Measurements from ENCODE around the gene OTX1. TPM values are rescaled to one million over a fixed set of nuclear protein-coding genes. Genes with fewer than 3 reads are reported as not detected.

The OTX1 gene
- total and polyA plus RNA-seq, 9 of the 15 experiments (the other 6 are each of a cell fraction or from before 2014, with no cell fraction given) = 0.18 to 7.1 (median 0.58) TPM

DNA sequence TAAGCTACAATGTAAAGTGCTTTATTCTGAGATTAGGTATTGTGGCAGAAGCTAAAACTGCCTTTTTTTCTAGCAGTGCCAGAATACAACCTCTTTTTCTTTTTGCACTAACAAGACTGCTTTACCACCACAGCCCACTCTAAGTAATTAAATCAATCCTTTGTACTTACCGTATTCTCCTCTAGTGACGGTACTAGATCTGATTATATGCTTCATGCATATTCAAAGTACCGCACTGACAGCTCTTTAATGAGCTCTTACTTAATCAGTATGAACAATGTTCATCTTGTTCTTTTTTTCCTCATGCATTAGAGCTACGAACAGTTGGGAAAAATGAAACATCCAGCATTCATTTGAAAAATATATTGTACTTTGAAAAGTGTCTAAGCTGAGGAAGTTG lies 16.1 kb upstream of the OTX1 start (continued):
- TF ChIP-seq, protein P1, sequence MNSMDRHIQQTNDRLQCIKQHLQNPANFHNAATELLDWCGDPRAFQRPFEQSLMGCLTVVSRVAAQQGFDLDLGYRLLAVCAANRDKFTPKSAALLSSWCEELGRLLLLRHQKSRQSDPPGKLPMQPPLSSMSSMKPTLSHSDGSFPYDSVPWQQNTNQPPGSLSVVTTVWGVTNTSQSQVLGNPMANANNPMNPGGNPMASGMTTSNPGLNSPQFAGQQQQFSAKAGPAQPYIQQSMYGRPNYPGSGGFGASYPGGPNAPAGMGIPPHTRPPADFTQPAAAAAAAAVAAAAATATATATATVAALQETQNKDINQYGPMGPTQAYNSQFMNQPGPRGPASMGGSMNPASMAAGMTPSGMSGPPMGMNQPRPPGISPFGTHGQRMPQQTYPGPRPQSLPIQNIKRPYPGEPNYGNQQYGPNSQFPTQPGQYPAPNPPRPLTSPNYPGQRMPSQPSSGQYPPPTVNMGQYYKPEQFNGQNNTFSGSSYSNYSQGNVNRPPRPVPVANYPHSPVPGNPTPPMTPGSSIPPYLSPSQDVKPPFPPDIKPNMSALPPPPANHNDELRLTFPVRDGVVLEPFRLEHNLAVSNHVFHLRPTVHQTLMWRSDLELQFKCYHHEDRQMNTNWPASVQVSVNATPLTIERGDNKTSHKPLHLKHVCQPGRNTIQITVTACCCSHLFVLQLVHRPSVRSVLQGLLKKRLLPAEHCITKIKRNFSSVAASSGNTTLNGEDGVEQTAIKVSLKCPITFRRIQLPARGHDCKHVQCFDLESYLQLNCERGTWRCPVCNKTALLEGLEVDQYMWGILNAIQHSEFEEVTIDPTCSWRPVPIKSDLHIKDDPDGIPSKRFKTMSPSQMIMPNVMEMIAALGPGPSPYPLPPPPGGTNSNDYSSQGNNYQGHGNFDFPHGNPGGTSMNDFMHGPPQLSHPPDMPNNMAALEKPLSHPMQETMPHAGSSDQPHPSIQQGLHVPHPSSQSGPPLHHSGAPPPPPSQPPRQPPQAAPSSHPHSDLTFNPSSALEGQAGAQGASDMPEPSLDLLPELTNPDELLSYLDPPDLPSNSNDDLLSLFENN (IDR thresholded peaks at IDR 0.05; ENCODE audit: low read depth in 2 of 2, low read length in 2 of 2) = no peak
- TF ChIP-seq, protein P2, sequence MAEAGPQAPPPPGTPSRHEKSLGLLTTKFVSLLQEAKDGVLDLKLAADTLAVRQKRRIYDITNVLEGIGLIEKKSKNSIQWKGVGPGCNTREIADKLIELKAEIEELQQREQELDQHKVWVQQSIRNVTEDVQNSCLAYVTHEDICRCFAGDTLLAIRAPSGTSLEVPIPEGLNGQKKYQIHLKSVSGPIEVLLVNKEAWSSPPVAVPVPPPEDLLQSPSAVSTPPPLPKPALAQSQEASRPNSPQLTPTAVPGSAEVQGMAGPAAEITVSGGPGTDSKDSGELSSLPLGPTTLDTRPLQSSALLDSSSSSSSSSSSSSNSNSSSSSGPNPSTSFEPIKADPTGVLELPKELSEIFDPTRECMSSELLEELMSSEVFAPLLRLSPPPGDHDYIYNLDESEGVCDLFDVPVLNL (CRISPR knock-in tag; IDR thresholded peaks at IDR 0.05; ENCODE audit: low read depth) = no peak

DNA sequence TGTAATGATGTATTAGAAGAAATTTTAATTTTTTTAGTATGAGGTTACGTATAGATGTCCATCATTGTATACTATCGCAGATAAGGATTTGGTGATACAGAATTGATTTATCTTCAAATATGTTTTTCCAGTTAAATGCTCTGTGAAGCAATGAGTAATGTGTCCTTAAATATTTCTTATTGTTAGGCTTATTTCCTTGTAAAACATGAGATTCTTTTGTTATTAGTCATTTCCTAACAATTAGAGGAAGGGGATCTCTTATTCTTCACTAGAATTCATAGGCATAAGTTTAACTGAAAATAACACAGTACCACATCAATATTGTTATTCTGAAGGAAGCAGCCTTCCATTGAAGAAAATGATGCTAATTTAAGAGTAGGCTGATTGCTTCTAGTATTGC lies 15.5 kb upstream of the OTX1 start:
- 0 out of 5 replicates have a peak, but pooled peaks cover 0 to under 1% of the 10 kb centered on the region in 2 experiments for H3K4me1 ChIP-seq (replicated peaks in 1 of 2; ENCODE audit: control insufficient read depth in 2 of 2, insufficient read depth in 2 of 2, low read length in 2 of 2)
- CTCF ChIA-PET (ENCODE audit: low intra/inter-chr PET ratio) = no interaction called here
- 92% methylated on average over 2 of the region's 2 CpGs for WGBS (ENCODE audit: insufficient coverage, low coverage, missing lambda C conversion rate)
- no peaks in the 10 kb centered on the region for H3K79me2 ChIP-seq (ENCODE audit: control insufficient read depth, insufficient read depth, low read length)
- POLR2A ChIA-PET = interaction anchor here (1.0 to 1.2 kb wide), 2 partner anchors 10 to 15 kb away, joined by 3 to 6 read pairs; no protein-coding TSS in a partner anchor
- intact Hi-C loops (cut with micrococcal nuclease) = no loop called here
- ATAC-seq (no peak), DNase-seq (ENCODE audit: extremely low read depth in 1 of 4, low spot score in 3 of 4) (no peak), FAIRE-seq (no peak)
- no peaks in the 10 kb centered on the region for H4K20me1 ChIP-seq (replicated peaks; ENCODE audit: control insufficient read depth, insufficient read depth, low read length)
- BruUV-seq (replicated peaks) = no TSS peak
- H3K36me3 ChIP-seq (ENCODE audit: control insufficient read depth, insufficient read depth, low read length) = no peaks in the 10 kb centered on the region
- H3K9ac ChIP-seq (ENCODE audit: insufficient read depth in 1 of 2, low read depth in 2 of 2, low read length in 2 of 2) = no peak overlapping the region
- H3K4me3 ChIP-seq = no peak overlapping the region
- H2AFZ ChIP-seq (ENCODE audit: low read depth, low read length) = no peak overlapping the region
- no peaks in the 10 kb centered on the region for H3K27me3 ChIP-seq (ENCODE audit: control insufficient read depth in 2 of 2, insufficient read depth in 2 of 2, low read length in 2 of 2)
- no peaks in the 10 kb centered on the region for H3K9me3 ChIP-seq (replicated peaks; ENCODE audit: control insufficient read depth, insufficient read depth, low read depth, low read length)
- no peak overlapping the region for H3K27ac ChIP-seq (ENCODE audit: extremely low read depth, low read depth, low read length)
- H3K9me1 ChIP-seq (ENCODE audit: control insufficient read depth, insufficient read depth, low read length) = no peaks in the 10 kb centered on the region
- H3K4me2 ChIP-seq (ENCODE audit: insufficient read depth, low read length) = no peak overlapping the region
- in situ Hi-C loops (cut with MboI) = no loop called here
- TF ChIP-seq, protein P3, sequence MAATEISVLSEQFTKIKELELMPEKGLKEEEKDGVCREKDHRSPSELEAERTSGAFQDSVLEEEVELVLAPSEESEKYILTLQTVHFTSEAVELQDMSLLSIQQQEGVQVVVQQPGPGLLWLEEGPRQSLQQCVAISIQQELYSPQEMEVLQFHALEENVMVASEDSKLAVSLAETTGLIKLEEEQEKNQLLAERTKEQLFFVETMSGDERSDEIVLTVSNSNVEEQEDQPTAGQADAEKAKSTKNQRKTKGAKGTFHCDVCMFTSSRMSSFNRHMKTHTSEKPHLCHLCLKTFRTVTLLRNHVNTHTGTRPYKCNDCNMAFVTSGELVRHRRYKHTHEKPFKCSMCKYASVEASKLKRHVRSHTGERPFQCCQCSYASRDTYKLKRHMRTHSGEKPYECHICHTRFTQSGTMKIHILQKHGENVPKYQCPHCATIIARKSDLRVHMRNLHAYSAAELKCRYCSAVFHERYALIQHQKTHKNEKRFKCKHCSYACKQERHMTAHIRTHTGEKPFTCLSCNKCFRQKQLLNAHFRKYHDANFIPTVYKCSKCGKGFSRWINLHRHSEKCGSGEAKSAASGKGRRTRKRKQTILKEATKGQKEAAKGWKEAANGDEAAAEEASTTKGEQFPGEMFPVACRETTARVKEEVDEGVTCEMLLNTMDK (IDR thresholded peaks at IDR 0.05; ENCODE audit: borderline replicate concordance, insufficient read depth, low read depth, low read length, poor library complexity, severe bottlenecking) = no peak
- no peak for TF ChIP-seq ZNF253 (CRISPR knock-in tag; conservative IDR thresholded peaks at IDR 0.05)
- TF ChIP-seq RBM39 (optimal IDR thresholded peaks at IDR 0.05; ENCODE audit: low read depth, low read length) = no peak
- no peak for TF ChIP-seq XRCC3 (IDR thresholded peaks at IDR 0.05)
- no peak for TF ChIP-seq MIER1 (IDR thresholded peaks at IDR 0.05; ENCODE audit: low read depth)
- no peak for TF ChIP-seq NR4A1 (CRISPR knock-in tag; IDR thresholded peaks at IDR 0.05)
- no peak for TF ChIP-seq NR4A1 (tag; IDR thresholded peaks at IDR 0.05)
- TF ChIP-seq, protein P4, sequence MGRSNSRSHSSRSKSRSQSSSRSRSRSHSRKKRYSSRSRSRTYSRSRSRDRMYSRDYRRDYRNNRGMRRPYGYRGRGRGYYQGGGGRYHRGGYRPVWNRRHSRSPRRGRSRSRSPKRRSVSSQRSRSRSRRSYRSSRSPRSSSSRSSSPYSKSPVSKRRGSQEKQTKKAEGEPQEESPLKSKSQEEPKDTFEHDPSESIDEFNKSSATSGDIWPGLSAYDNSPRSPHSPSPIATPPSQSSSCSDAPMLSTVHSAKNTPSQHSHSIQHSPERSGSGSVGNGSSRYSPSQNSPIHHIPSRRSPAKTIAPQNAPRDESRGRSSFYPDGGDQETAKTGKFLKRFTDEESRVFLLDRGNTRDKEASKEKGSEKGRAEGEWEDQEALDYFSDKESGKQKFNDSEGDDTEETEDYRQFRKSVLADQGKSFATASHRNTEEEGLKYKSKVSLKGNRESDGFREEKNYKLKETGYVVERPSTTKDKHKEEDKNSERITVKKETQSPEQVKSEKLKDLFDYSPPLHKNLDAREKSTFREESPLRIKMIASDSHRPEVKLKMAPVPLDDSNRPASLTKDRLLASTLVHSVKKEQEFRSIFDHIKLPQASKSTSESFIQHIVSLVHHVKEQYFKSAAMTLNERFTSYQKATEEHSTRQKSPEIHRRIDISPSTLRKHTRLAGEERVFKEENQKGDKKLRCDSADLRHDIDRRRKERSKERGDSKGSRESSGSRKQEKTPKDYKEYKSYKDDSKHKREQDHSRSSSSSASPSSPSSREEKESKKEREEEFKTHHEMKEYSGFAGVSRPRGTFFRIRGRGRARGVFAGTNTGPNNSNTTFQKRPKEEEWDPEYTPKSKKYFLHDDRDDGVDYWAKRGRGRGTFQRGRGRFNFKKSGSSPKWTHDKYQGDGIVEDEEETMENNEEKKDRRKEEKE (IDR thresholded peaks at IDR 0.05; ENCODE audit: borderline replicate concordance in 1 of 2, control insufficient read depth in 1 of 2, low read depth in 2 of 2, low read length in 1 of 2) = no peak
